HG02763 (cell line): ENCODE results near the gene VSTM2L.
"Not testable (repeated sequence)": the region's sequence is repeated elsewhere in the genome, so short reads cannot be mapped to it uniquely, and the experiment has no call there.

Source experiments
- ATAC-seq: cut with Tn5 transposase; IDR thresholded peaks from one replicate; pipeline ENCODE4 v1.9.1; 2021; ENCODE audit warnings: mild to moderate bottlenecking, moderate library complexity; ENCODE audit not compliant: unreplicated experiment

The VSTM2L gene, protein sequence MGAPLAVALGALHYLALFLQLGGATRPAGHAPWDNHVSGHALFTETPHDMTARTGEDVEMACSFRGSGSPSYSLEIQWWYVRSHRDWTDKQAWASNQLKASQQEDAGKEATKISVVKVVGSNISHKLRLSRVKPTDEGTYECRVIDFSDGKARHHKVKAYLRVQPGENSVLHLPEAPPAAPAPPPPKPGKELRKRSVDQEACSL

DNA sequence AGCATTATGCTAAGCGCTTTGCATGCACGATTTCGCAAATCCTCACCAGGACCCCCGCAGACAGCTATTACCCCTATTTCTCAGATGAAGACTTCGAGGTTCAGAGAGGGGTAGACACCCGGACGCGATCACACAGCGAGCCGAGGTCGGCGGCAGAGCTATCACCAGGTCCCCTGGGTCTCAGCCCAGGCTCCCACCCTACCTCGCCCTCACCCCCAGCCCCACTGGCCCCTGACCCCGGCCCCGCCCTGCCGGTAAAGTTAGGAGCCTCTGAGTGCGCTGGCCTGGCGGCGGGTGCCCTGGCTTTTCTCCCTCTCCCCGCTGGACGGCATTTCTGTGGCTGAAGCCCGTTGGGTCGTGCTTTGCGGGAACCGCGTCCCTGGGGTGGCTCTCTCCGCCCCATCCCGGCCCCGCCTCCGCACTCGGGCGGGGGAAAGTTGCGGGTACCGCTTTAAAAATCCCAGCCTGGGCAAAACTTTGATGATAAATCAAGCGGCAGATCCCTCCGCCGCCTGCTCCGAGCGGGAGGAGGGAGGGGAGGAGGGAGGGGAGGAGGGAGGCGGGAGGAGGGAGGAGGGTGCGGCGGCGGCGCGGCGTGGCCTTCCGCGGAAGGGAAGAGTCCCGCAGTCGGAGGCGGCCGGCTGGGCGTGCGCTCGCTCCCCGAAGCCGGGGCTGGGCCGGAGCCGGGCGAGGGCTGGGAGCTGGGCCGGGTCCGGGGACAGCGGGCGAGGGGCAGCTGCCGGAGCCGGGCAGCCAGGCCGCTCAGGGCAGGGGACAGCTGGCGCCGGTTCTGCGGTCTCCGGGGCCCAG lies at the start of gene VSTM2L:
TSS of gene VSTM2L (plus strand) at position 624 of the 810 bp plus-strand sequence. CDS start 224 bp downstream, outside the sequence.
- ATAC-seq: no peak

DNA sequence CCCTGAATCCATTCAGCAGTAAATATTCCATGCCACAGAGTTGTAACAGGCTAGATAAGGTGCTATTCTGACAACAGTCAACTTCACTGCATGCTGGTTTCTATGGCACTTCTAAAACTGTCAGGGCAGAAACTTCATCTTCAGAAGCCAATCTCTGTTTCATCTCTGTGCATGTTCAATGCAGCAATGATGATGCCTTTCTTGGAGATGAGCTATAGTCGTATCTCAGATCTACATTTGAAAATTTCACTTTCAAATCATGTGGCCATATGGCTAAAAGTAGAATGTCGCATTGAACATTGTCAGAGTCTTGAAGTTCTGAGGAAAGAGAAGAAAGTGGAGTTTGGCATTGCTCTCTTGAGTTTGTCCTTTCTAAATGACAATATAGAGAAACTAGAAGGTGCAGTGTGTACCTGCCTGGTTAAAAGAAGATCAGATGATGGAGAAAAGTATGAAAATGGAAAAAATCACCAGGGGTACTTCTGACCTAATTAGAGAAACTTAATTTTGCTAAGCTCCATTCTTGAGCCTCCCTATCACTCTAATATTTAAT lies 49.0 kb upstream of the VSTM2L start:
- peak; percentile 58 for ATAC-seq

DNA sequence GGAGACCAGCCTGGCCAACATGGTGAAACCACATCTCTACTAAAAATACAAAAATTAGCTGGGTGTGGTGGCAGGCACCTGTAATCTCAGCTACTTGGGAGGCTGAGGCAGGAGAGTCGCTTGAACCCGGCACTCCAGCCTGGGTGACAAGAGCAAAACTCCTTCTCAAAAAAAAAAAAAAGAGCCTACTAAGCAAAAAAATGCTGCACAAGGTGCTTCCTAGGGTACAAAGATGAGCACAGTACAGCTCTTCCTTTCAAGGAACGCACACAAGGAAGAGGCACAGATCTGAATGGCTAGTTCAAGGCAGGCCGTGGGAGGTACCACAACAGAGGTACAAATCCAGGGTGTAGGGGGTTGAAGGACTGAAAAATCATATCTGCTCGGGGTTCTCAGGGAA lies 46.9 kb upstream of the VSTM2L start:
- not testable (repeated sequence) for ATAC-seq

DNA sequence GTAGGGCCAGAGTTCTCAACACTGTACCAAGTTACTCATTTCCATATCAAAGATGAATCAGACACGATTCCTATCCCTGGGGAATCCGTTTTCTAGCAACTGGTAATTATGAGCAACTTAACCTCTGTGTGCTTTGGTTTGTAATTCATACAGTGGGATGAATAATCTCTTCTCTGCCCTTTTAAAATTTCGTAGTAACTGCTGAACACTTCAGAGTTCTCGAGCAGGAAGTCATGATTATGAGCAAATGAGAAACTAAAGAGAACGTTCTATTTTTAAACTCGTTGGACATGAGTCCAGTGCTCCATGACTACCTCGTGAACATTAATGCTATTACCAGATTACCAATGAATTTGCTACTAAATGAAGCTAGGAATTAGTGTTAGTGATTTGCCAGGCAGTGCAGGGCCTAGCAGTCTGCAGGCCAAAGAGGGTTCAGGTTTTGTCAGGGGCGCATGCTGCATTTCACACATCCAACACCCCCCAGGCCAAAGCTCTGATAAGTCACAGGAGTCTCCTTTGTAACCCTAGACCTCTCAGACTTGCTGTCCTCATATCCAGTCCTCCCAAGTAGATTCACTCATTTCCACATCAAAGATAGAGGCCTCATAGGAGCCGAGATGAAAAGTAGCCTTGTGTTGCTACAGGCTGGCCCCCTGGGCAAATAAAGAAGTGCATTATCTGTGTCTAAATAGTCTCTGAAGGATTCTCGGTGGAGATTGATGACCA lies 45.8 kb upstream of the VSTM2L start:
- no peak for ATAC-seq

DNA sequence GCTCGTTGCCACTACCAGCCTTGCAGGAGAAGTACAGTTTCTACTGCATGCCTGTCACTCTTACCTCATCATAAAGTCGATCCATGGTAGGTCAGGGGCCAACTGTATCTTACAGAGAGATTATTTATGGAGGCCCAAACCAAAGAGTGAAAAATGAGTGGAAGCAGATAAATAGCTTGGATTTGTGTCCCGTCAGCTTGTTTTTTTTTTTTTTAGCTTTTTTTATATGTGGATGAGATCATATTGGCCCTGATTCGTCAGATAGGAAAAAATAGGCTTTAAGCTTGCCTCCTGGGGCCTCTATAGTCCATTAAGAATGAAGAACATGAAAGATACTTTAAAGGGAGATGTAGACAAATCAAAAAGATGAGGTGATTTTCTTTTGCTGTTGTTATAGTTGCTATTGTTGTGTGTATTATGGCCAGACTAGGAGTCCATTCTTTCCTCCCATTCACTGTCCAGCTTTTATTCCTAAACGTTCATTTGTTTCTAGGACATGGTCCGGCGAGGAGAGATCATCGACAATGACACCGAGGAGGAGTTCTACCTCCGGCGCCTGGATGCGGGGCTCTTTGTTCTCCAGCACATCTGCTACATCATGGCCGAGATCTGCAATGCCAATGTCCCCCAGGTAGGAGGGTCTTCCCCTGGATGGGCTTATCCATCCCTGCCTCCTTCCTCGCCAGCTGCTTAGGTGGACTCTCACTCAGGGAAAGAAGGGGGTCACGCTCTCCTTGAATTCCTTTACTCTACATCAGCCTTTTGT lies 43.3 kb upstream of the VSTM2L start:
- ATAC-seq: no peak

DNA sequence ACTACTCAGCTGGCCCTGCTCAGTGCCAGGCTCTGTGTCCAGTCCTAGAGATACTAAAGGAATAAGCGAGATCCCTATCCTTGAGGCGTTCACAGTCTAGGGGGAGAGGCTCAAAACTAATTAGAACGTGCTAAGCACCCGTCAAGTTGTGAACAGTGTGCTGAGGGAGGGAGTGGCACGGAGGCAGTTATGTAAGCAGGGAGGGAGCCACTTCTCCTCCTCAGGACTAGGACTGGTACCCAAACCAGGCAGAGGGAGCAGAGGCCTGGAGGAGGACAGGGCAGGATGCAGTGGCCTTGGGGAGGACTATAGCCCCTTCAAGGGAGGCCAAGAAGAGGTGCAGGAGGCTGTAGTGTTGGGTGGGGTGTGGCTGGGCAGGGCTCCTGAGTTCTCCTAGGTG lies 39.6 kb upstream of the VSTM2L start:
- no peak for ATAC-seq

DNA sequence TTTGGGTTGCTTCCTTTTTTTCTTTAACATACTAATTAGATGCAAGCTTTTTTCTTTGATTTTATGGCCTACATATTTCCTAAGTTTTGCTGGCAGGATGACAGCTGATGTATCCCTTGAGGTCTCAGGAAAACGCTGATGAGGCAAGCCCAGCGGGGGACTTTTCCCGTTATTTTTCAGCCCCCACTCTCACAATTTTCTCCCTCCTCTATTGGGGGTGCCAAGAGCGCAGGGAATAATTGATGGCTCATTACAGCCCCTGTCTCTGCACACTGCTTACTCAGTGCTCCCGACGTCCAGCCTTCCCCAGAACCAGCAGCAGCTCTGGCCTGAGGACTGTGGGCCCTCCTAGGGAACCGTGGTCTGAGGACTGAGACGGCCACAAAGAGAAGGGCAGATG lies 38.6 kb upstream of the VSTM2L start:
- no peak for ATAC-seq

DNA sequence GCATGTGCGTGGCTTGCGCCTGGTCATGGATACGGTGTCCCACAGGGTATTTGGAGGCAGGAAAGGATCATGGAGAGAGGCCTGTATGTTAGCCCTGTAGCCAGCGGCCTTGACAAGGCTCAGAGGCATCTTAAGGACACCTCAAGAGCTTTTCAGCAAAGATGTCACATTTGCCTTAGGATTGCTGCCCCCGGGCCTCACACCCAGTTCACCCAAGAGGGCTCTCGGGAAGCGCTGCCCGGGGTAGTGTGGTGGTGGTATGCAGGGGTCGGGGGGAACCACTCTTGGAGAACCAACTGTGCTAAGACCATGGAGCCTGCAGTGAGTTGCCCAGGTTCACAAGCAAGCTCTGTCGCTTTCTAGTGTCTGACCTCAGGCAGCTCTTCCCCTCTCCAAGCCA lies 36.9 kb upstream of the VSTM2L start:
- no peak for ATAC-seq

DNA sequence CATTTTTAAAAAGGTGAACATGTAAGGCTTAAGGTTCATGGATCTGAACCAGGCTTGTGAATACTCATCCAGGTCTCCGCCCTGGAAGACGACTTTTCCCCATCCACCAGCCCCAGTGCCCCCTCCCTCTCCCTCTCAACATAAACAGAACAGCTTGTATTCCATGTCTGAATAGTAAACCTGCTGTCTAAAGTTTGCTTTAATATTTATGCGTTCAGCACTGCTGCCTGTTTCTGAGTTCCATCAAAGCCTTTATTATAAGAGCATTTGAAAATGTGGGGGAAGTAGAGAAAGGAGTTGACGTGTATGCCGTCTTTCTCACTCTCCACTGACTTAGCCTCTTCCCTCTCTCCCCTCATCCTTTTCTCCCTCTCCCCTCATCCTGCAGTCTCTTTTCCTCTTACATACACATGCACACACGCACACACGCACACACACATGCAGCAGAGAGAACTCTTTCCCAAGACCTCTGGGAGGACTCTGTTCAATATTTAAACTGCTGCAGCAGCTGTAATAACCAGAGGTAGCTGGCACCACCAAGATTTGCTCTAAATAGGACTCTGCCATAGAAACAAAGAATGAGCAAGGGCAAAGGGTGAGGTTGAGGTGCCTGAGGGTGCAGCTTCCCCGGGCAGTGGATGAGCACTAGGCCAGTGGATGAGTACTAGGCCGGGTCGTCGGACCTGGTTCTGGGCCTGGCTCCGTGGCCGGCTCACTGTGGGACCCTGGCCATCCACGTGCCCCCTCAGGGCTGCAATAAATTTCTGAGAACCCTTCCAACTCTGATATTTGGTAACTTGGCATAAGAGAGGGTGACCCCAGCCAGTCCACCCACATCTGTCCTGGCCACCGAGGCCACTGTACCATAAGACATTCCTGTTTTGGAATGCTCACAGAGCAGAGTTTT lies 35.4 kb upstream of the VSTM2L start:
- no peak for ATAC-seq

DNA sequence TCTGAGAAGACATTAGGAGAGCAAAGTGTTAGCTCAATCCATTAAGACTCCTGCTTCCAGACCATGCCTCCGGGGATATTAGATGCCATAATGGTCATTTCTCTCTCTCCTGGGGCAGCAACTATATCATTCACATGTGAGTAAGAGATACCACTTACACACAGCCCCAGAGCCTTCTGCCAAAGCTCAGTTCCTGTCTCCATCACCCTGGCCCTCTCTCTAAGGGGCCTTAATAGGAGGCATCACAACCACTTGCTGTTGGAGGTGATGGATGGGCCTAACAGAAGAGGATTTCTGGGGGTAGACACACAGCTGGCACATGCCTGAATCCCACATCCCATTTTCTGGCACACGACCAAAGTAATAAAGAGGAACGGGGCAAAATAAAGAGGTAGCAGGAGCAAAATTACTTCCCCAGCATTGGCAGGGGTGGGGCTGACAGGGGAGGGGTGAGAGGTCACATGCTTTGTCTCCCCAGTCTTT lies 34.0 kb upstream of the VSTM2L start:
- no peak for ATAC-seq

DNA sequence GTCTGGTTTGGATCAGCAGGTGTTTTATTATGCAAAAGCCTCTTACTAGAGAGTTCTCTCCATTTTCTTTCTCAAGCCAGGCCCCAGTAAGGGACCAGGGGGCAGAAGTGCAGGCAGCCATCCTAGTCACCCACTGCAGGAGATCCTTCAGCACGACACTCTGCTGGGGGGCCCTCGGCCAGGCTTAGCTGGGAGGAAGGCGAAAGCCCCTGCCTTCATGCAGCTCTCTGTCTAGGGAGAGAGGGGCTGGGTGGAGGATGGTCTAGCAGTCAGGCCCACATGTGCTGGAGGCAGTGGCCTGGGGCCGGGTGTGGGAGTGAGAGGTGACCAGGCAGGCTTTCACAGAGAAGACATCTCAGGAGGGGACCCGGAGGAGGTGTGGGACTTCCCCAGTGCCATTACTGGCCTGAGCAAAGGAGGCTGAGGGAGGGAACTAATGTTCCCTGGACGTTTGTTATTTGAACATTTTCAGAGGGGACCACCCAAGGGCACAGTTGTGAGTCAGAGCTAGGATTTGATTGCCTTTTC lies 33.5 kb upstream of the VSTM2L start:
- ATAC-seq: no peak

DNA sequence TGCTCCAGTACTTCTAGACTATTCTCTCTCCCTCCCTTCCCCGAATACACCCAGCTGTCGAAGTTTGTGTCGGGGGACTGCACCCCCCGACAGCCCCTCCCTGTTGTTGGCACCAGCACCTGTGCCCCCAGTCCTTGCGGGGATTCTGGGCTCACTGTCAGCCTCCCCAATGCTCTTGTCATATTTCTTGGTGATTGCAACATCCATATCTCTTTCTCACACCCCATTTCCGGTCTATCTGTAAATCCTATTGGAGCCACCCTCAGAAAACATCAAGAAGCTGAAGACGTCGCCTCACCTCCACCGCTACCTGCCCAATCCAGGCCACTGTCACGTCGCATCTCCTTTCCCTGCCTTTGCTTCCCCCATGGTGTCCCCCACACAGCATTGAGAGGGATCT lies 32.6 kb upstream of the VSTM2L start:
- no peak for ATAC-seq

DNA sequence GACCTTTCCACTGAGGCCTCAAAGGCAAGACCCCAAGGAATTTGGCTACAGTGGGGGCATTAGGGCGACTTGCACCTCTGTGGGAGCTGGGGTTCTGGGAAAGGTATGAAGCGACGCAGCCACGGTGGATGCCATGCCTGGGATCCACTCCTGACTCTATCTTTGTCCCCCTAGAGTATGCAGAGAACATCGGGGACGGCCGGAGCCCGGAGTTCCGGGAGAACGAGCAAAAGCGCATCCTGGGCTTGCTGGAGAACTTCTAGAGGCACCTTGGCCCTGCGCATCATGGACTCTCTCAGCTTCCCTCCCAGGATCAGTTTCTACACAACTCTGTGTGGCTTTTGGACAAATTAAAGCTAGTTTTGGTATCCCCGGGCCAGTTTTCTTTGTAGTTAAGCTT lies 31.2 kb upstream of the VSTM2L start:
- no peak for ATAC-seq

DNA sequence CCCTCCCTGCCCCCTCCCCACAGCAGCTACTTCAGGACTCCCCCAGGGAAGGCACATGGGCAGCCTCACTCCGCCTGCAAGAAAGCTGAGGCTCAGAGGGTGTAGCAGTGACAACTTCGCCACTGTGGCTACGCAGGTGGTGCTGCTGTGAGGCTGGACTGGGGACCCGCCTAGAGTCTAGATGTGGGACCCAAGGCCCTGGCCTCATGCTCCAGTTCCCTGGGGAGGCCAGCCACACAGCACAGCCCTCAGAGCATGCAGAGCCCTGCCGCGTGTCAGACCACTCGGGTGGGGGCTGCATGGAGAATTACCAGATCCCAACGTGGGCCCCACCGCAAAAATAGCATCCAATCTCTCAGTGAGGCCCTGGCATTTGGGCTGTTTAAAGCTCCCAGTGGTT lies 30.8 kb upstream of the VSTM2L start:
- ATAC-seq: no peak

DNA sequence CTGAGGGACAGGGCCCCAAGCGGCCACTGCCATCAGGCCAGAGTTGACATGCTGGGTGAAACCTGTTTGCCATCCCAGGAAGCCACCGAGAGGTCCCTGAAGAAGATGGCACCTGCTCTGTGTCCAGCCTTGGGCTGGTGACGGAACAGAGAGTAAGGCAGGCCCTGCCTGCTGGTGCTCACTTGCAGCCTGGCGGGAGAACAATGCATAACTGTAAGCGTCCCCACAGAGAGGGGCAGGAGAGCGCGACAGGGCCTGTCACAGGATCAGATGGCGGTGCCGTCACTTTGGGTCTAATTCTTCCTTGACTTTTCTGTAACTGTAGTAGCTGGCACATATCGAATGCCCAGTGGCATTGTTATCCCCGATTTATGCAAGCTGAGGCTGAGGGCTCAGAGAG lies 29.0 kb upstream of the VSTM2L start:
- ATAC-seq: no peak

DNA sequence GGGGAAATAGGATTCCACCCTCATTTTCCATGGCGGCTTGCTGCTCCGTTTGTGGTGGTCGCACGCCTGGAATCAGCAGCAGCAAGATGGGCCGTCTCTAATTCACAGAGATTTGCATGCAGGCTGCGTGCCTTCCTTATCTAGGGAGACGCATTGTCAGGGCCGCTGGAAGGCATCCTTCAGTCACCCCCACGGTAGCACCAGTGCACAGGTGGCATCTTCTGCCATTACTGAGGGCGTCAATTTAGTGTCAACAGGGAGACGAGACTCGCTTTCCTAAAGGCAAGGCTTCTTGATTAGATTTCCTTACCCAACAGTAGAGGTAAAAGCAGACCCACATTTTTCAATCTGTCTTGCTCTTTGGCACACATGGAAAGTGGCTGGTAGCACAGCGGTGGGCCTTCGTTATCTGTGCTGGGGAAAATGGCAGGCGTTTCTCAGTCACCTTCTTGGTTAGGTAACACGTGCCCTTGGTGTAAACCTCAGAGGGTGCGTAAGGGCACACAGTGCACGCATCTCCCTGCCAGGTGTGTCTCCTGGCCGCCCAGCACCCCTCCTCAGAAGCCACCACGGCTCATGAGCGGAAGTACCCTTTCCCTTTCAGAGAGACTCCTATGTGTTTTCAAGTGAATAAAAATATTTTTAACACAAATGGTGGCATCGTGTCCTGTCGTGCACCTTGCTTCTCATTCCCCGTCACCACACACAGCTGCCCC lies 27.3 kb upstream of the VSTM2L start:
- ATAC-seq: no peak

DNA sequence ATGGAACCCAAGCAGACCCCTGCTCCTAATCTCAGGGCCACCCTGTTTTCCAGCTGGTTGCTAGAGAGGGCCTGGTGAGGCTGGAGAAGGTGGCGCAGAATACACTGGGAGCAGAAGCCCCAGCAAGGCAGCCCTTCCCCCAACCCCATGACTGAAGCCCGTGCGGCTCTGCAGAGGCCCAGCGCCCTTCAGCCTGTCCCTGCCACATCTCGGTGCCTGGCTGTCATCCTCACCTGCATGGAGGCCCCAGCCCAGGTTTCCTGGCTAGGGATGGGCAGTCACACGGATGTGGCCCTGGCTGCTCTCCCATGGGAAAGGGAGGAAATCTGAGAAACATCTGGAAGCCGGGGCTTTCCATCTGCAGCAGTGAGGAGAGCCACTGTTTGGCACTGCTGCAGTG lies 26.1 kb upstream of the VSTM2L start:
- no peak for ATAC-seq

DNA sequence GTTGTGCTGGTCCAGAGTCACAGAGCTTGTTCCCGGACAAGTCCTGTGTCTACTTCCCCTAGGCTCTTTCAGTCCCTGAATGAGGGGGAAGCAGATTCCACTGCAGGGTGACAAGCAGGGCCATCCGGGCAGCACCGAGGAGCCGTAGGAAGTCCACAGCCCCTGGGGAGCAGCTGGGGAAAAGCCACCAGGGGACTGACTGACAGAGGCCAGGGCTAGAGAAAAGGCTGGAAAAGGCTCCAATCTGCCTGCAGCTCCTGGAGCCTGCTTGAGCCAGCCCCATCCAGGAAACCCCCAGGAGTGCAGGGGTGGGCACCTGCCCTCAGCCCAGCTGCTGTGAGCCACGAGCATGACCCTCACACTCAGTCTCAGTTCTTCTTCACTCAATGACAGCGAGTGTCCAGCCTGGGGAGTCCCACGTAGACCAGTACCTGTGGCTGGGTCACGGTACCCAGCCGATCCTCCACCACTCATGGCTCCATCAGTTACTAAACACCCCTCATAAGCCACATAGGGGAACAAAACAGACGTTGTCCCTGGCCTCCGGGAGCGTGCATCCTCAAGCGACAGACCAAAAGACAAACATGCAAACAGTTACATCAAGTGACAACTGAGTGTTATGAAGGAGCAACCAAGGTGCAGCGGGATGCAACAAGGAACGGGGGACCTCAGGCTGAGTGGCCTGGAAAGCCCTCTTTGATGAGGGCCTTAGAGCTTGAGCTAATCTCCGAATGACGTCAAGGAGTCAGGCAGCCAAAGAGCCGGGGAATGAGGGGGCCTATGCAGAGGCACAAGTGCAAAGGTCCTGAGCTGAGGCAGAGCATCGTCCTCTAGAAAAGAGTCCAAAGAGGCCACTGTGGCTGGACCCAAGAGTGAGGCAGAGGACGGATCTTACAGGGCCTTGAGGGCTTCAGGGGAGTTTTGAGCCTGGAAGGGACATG lies 24.8 kb upstream of the VSTM2L start:
- ATAC-seq: no peak
